Raji (cell line): Measurements from ENCODE around the gene PIP4K2A.

Experiments
- POLR2A ChIP-seq: IDR thresholded peaks from 2 replicates; pipeline ENCODE4 v1.6.1; 2011; ENCODE audit warnings: low read depth, low read length, control low read depth; ENCODE audit not compliant: insufficient read depth

The PIP4K2A gene

GRCh38 chr10:22491931-22492615, 222.3 kb downstream of the PIP4K2A start:
- no peak for TF ChIP-seq POLR2A

DNA sequence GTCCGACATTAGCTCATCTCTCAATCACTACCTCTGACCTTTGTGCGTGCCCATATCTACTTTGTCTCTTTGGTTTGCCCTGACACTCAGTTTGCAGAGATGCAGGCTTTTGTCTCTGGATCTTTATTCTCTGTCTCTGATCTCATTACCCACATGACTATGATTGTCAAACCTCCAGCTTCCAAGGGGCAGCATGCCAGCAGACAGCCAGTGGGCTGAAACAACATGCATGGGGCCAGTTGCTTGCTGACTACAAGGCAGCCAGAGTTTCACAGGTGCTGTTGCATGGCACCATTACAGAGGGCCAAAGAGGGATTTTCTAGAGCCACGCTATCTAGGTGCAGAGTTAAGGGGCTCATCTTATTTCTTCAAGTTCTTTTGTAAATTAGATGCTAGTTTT, 222.9 kb downstream of the PIP4K2A start:
- TF ChIP-seq POLR2A: no peak

DNA sequence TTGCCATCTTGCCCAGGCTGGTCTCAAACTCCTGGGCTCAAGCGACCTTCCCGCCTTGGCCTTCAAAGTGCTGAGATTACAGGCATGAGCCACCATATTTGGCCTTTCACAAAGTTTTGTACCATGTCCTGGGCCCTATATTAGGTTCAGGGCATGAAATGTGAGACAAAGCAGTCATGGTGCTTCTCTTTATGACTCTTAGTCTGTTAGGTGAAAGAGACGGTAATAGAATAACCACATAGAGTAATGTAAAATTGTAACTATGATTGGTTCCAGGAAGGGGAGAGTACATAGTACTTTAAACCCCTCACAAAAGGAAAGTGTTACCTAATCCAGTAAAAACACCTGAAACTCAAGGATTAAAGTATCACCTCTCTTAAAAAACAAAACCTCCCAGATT, 224.4 kb downstream of the PIP4K2A start:
- TF ChIP-seq POLR2A: no peak

GRCh38 chr10:22489467-22489866, 224.9 kb downstream of the PIP4K2A start:
- TF ChIP-seq POLR2A: no peak

DNA sequence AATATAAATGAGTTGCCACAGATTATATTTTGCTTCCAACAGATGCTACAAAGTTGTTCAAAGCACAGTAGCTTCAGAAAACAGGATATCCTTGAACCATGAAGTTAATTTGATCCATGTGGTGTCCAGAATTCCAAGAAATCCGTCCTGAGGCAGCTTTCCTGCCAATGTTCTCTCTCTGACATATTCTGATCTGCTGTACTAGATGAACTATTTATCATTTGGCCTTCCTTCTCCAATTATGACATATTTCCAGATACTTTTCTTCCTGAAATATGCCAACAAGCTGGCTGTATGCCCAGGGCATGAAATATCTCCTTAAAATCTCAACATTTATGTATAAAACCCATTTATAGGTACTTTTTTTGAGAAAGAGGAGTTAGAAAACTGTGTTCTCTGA, 227.9 kb downstream of the PIP4K2A start:
- TF ChIP-seq POLR2A: no peak
